NB4 (cell line): ENCODE measurements around the gene CETP.

Experiments
- DNase-seq: peaks from one replicate; pipeline ENCODE4 v3.0.0; 2010; ENCODE audit warnings: low read depth
- H3K4me3 ChIP-seq: one replicate; pipeline ENCODE4 v1.5.1; 2011; ENCODE audit warnings: mild to moderate bottlenecking, low read depth, low read length, moderate library complexity
- MAX ChIP-seq: IDR thresholded peaks from 2 replicates; pipeline ENCODE4 v1.6.1; 2011; ENCODE audit warnings: low read depth, low read length
- MYC ChIP-seq: IDR thresholded peaks from 2 replicates; pipeline ENCODE4 v1.6.1; 2011; ENCODE audit warnings: low read depth, low read length
- POLR2A ChIP-seq: IDR thresholded peaks from 2 replicates; pipeline ENCODE4 v1.6.1; 2011; ENCODE audit warnings: mild to moderate bottlenecking; ENCODE audit not compliant: insufficient read length; ENCODE audit errors: extremely low read depth
- TF ChIP-seq, protein P1 (sequence below): IDR thresholded peaks from one replicate; pipeline ENCODE4 v1.5.1; 2012; ENCODE audit warnings: low read depth, low read length

Gene CETP

GRCh38 chr16:56930486-56931270 lies 31.1 kb upstream of the CETP start:
- TF ChIP-seq, protein P1, sequence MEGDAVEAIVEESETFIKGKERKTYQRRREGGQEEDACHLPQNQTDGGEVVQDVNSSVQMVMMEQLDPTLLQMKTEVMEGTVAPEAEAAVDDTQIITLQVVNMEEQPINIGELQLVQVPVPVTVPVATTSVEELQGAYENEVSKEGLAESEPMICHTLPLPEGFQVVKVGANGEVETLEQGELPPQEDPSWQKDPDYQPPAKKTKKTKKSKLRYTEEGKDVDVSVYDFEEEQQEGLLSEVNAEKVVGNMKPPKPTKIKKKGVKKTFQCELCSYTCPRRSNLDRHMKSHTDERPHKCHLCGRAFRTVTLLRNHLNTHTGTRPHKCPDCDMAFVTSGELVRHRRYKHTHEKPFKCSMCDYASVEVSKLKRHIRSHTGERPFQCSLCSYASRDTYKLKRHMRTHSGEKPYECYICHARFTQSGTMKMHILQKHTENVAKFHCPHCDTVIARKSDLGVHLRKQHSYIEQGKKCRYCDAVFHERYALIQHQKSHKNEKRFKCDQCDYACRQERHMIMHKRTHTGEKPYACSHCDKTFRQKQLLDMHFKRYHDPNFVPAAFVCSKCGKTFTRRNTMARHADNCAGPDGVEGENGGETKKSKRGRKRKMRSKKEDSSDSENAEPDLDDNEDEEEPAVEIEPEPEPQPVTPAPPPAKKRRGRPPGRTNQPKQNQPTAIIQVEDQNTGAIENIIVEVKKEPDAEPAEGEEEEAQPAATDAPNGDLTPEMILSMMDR: no peak
- TF ChIP-seq MAX: no peak
- no peak for TF ChIP-seq POLR2A
- TF ChIP-seq MYC: no peak
- H3K4me3 ChIP-seq: no peak overlapping the region
- no peak for DNase-seq

DNA sequence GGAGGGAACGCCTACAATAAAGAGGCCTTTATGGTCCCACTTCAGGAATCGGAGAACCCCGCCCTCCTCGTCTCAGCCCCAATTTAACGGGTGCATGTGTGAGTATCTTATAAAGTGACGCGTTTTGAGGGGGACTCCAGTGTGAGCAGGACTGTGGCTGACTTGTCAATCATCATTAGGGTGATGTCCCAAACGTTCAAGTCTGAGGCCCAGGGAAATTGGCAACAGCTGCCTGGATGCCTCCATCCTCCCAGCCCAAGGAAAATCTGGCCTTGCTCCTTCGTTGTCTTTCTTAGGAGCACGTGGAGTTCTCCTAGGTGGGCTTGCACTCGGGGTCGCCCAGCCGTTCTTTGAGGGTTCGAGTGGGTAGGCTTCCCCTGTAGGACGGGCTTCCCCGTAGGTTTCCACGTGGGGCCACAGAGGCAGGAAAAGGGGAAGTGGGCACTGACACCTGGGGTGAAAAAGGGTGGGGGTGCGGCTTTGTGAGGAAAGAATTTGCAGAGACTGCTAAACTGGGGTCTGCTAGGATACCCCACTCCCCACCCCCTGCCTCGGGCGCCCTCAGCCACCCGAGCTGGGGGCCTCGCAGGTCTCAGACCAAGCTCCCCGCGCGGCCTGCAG lies 30.4 kb upstream of the CETP start:
- DNase-seq: no peak
- TF ChIP-seq, protein P1: no peak
- TF ChIP-seq MAX: peak; percentile 68

DNA sequence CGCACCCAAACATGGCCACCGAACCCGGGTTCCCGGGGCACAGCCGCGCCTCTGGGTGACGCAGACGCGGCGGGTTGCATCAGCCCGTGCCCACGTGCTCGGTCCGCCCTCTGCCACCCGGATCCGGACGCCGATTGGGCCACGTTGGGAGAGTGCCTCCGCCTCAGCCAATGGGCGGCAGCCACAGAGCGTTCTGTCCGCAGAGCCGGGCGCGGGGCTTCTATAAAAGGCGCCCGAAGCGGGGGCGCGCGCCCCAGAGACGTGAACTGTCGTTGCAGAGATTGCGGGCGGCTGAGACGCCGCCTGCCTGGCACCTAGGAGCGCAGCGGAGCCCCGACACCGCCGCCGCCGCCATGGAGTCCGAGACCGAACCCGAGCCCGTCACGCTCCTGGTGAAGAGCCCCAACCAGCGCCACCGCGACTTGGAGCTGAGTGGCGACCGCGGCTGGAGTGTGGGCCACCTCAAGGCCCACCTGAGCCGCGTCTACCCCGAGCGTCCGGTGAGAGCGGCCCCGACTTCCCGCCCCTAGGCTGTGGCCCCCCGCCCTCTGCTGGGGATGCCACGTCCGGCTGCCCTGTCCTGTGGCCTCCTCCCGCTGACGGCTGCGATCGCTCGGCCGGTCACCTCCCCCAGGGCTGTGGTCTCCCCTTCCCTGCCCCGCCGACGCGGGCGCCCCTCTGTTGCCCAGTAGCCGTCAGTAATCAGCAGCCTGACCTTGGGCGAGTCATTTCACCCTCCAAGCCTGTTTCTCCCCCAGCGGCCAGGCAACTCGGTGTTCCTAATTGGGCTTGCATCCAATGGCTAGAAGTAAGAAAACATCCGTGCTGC lies 29.6 kb upstream of the CETP start, which contains the start of gene HERPUD1:
Gene HERPUD1 (plus strand): TSS at position 251 of the 829 bp plus-strand sequence. CDS start 103 bp downstream, at position 354.
- TF ChIP-seq MAX (peak; percentile 97), MYC (peak; percentile 96), POLR2A (peak; percentile 93)
- TF ChIP-seq, protein P1: no peak
- peak within 1 kb of the TSS; percentile 92 for H3K4me3 ChIP-seq
- peak; percentile 99 for DNase-seq

More for the DNA sequence above, 30.4 kb upstream of the CETP start:
- peak overlapping the region; percentile 48 for H3K4me3 ChIP-seq

- H3K4me3 ChIP-seq: peak overlapping the region; percentile 92
- peak; percentile 86 for DNase-seq
- TF ChIP-seq POLR2A: no peak
- peak; percentile 89 for TF ChIP-seq MYC
- peak; percentile 98 for TF ChIP-seq MAX
- TF ChIP-seq, protein P1: no peak
These were observed 28.8 kb upstream of the CETP start for GRCh38 chr16:56932721-56933619.
